WTC11 (cell line): Measurements from ENCODE around the gene ZDHHC11B. TPM values are rescaled to one million over a fixed set of nuclear protein-coding genes. Genes with fewer than 3 reads are reported as not detected.
A peak's percentile ranks its signal among the peaks of the same experiment; 100 is the strongest.
"Not testable (repeated sequence)": the region's sequence is repeated elsewhere in the genome, so short reads cannot be mapped to it uniquely, and the experiment has no call there.

Experiments used
- ATAC-seq: fragments of 200-7000 bp; cut with Tn5 transposase; 2 replicates; pipeline ENCODE4 v1.10.0; 2021; ENCODE audit warnings: mild to moderate bottlenecking, moderate library complexity
- CTCF ChIA-PET: fragments of 300-600 bp; sonication (Branson Sonifier 250); formaldehyde crosslinking; loops from one replicate; lab custom pipeline; 2021; ENCODE audit warnings: antibody characterized with exemption; lab: Charles Lee
- POLR2A ChIA-PET: fragments of 350-600 bp; sonication (Branson Sonifier 250); formaldehyde crosslinking; loops from one replicate; lab custom pipeline; 2021; ENCODE audit warnings: antibody characterized with exemption; lab: Charles Lee
- DNase-seq: peaks from one replicate; pipeline ENCODE4 v3.0.0; 2021; ENCODE audit warnings: low spot score
- H3K27ac Mint-ChIP-seq: 2 replicates; pipeline ENCODE4 v1.8.0; 2021; ENCODE audit warnings: mixed read lengths
- H3K27me3 Mint-ChIP-seq: 2 replicates; pipeline ENCODE4 v1.8.0; 2021; ENCODE audit warnings: low read depth, mild to moderate bottlenecking, moderate library complexity, mixed read lengths
- H3K36me3 Mint-ChIP-seq: 2 replicates; pipeline ENCODE4 v1.8.0; 2021; ENCODE audit warnings: mixed read lengths
- H3K4me1 Mint-ChIP-seq: 2 replicates; pipeline ENCODE4 v1.8.0; 2022; ENCODE audit warnings: mixed read lengths
- H3K4me3 Mint-ChIP-seq: 2 replicates; pipeline ENCODE4 v1.8.0; 2021; ENCODE audit warnings: mild to moderate bottlenecking, moderate library complexity, mixed read lengths
- H3K9me3 Mint-ChIP-seq: 2 replicates; pipeline ENCODE4 v1.8.0; 2021; ENCODE audit warnings: mixed read lengths
- ZNF263 ChIP-seq: sonication (generic); formaldehyde crosslinking; IDR thresholded peaks from 2 replicates; pipeline ENCODE4 v1.8.1; 2022; ENCODE audit warnings: low read depth, mild to moderate bottlenecking, moderate library complexity, missing genetic modification reagents
- total RNA-seq: library from RNA; stranded (reverse); gene quantifications from 3 replicates; pipeline ENCODE4 v1.2.3, GENCODE V29; 2021
- TF ChIP-seq, protein P1 (sequence below): fragments of 250-450 bp; sonication (Bioruptor Pico); IDR thresholded peaks from 2 replicates; pipeline ENCODE4 v1.9.0; 2021; ENCODE audit warnings: mild to moderate bottlenecking

ZDHHC11B gene
- total RNA-seq, 1 experiment from 2014 or later, result 2.3 TPM

DNA sequence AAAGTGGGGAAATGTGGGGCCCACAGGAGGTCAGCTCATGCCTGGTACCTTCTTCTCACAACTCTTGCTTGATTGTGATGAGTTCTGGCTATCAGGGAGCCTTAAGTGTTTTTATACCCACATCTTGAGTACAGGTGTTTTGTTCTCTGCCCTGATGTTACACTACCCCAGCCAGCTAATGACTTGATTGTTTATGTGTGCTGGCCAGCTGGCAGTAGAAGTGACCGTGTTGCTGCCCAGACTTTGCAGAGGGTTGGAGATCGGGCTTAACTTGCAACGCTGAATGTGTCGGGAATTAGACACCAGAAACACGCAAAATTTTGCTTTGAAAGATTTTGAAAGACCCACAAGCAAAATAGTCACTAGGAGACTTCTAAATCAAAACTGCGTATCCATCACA lies 16.9 kb upstream of the ZDHHC11B start (continued):
- TF ChIP-seq, protein P1, sequence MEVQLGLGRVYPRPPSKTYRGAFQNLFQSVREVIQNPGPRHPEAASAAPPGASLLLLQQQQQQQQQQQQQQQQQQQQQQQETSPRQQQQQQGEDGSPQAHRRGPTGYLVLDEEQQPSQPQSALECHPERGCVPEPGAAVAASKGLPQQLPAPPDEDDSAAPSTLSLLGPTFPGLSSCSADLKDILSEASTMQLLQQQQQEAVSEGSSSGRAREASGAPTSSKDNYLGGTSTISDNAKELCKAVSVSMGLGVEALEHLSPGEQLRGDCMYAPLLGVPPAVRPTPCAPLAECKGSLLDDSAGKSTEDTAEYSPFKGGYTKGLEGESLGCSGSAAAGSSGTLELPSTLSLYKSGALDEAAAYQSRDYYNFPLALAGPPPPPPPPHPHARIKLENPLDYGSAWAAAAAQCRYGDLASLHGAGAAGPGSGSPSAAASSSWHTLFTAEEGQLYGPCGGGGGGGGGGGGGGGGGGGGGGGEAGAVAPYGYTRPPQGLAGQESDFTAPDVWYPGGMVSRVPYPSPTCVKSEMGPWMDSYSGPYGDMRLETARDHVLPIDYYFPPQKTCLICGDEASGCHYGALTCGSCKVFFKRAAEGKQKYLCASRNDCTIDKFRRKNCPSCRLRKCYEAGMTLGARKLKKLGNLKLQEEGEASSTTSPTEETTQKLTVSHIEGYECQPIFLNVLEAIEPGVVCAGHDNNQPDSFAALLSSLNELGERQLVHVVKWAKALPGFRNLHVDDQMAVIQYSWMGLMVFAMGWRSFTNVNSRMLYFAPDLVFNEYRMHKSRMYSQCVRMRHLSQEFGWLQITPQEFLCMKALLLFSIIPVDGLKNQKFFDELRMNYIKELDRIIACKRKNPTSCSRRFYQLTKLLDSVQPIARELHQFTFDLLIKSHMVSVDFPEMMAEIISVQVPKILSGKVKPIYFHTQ (CRISPR knock-in tag), result no peak
- TF ChIP-seq, all 79 proteins: peak for 0

DNA sequence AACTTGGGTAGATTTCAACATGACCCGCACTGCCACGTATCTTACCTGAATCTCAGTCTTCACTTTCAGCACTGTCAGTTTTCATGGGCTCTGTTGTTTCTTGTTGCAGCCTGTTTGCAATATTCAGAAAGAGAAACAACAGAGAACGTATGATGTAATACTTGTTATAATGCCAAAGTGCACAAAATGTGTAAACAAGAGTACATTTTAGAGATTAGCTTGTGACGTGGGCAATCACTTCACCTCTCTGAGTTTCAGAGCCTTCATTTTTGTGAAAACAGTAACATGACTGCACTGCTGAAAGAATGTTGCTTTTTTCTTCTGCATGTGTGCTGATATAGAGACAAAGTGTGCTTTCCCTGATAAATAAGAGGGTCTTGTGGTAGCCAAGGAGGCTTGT lies 16.5 kb upstream of the ZDHHC11B start:
- H3K4me3 Mint-ChIP-seq, CTCF ChIA-PET, ATAC-seq, H3K27ac Mint-ChIP-seq, DNase-seq, POLR2A ChIA-PET, H3K36me3 Mint-ChIP-seq: not testable (repeated sequence)
- Mint-ChIP-seq H3K4me1 (peaks cover 12% of the 10 kb centered on the region), H3K9me3 (peaks cover 35% of the 10 kb centered on the region), H3K27me3 (peaks cover 26% of the 10 kb centered on the region)

DNA sequence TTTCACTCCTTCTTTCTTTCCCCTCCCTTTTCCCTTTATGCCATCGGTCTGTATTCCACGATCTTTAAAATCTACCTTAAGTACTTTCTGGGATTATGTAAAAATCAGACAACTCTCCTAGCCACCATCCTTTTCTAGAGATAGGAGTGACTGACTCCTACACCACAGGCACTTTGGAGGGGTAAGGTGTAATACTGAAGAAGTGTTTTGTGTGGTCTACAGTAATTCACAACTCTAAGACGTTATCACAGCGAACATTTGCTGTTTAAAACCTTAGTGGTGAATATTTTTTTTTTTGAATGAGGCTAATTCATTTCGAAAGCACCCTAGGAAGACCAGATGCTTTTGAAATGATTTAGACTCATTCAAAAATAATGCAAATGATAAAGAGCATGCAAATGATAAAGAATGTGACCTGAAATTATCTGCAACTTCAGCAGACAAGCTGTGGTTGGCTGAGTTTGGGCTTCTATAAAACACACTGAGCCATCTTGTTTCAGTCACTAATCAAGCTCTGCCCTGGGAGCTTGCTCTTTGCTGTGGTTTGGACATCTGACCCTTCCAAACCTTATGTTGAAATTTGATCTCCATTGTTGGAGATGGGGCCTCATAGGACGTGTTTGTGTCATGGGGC lies 14.1 kb upstream of the ZDHHC11B start:
- H3K4me1 Mint-ChIP-seq, result peaks cover 12% of the 10 kb centered on the region
- peaks cover 36% of the 10 kb centered on the region for H3K9me3 Mint-ChIP-seq
- peak; percentile 49; the same call in 1 of the 2 replicates for ATAC-seq
- peaks cover 26% of the 10 kb centered on the region for H3K36me3 Mint-ChIP-seq
- POLR2A ChIA-PET, DNase-seq, H3K4me3 Mint-ChIP-seq, CTCF ChIA-PET, H3K27ac Mint-ChIP-seq: not testable (repeated sequence)
- H3K27me3 Mint-ChIP-seq, result peaks cover 30% of the 10 kb centered on the region

DNA sequence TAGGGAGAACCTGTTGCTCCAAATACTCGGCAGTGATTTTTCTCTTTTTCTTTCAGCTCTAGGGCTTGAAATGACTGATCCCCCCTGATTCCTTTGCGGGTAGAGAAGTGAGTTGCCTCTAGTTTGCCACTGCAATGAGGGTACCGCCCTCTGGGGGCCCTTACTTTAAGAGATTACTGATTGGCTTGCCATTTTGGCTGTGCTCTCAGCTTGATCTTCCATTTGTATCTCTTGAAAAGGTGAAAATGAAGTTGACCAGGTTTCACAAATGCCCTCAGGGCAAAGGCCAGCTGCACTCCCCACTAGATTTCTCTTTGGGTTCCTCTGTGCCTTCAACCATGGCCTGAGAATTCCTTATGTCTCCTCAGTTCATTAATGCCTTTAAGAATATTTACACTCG lies 13.5 kb upstream of the ZDHHC11B start:
- CTCF ChIA-PET, result not testable (repeated sequence)
- ATAC-seq, result peak; percentile 62

DNA sequence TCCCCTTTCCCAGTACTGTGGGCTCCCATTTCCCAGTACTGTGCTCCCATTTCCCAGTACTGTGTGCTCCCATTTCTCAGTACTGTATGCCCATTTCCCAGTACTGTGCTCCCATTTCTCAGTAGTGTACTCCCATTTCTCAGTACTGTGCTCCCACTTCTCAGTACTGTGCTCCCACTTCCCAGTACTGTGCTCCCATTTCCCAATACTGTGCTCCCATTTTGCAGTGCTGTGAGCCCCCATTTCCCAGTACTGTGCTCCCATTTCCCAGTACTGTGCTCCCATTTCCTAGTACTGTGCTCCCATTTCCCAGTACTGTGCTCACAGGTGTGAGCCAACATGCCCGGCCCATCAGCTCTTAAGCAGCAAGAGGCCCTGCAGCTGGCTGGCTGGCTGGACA lies 11.3 kb upstream of the ZDHHC11B start:
- POLR2A ChIA-PET, ATAC-seq, H3K27ac Mint-ChIP-seq, H3K4me3 Mint-ChIP-seq, CTCF ChIA-PET, DNase-seq: not testable (repeated sequence)
- peaks cover 52% of the 10 kb centered on the region for H3K27me3 Mint-ChIP-seq
- H3K4me1 Mint-ChIP-seq, result peaks cover 16% of the 10 kb centered on the region
- peaks cover 50% of the 10 kb centered on the region for H3K36me3 Mint-ChIP-seq
- H3K9me3 Mint-ChIP-seq, result peaks cover 58% of the 10 kb centered on the region
- peak; percentile 32; the same call in 1 of the 2 replicates for TF ChIP-seq ZNF263

More for the DNA sequence above, 13.5 kb upstream of the ZDHHC11B start:
- Mint-ChIP-seq H3K27me3 (peaks cover 35% of the 10 kb centered on the region), H3K9me3 (peaks cover 38% of the 10 kb centered on the region), H3K4me1 (peaks cover 16% of the 10 kb centered on the region), H3K36me3 (peaks cover 33% of the 10 kb centered on the region)
- POLR2A ChIA-PET, H3K27ac Mint-ChIP-seq, DNase-seq, H3K4me3 Mint-ChIP-seq: not testable (repeated sequence)

DNA sequence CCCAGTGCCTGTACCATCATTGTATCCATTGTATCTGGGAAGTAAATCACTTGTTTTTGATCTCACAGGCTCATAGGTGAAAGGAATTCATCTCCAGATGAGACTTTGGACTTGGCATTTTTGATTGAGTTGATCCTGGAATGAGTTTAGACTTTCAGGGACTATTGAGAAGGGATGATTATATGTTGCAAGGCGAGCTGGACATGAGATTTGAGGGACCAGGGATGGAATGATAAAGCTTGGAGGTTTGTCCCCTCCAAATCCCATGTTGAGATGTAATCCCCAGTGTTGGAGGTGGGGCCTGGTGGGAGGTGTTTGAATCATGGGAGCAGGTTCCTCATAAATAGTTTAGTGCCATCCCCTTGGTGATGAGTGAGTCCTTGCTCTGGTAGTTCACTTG lies 10.4 kb upstream of the ZDHHC11B start:
- H3K36me3 Mint-ChIP-seq, result peaks cover 58% of the 10 kb centered on the region
- H3K27me3 Mint-ChIP-seq, result peaks cover 57% of the 10 kb centered on the region
- POLR2A ChIA-PET, CTCF ChIA-PET, H3K27ac Mint-ChIP-seq, DNase-seq, ATAC-seq, H3K4me3 Mint-ChIP-seq: not testable (repeated sequence)
- peaks cover 67% of the 10 kb centered on the region for H3K9me3 Mint-ChIP-seq
- H3K4me1 Mint-ChIP-seq, result peaks cover 16% of the 10 kb centered on the region

DNA sequence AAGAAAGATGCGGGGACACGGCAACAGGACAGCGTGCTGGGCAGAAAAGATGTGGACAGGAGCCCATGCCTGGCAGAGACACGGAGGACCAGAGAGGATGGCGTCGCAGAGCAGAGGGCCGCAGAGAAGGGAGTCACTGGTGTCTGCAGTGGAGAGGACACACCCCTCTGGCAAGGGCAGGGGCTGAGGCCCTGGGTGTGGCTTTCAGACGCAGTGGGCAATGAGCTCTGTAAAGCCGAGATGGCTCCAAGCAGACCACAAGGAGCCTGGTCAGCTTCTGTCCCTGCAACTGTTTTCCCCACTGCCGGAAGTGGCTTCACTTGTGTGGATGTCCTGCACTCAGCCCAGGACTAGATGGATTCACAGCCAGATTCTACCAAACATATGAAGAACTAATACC lies 4.2 kb upstream of the ZDHHC11B start:
- CTCF ChIA-PET, H3K4me3 Mint-ChIP-seq, POLR2A ChIA-PET, DNase-seq, H3K4me1 Mint-ChIP-seq, ATAC-seq, H3K27ac Mint-ChIP-seq: not testable (repeated sequence)
- H3K27me3 Mint-ChIP-seq, result peaks cover 57% of the 10 kb centered on the region
- H3K9me3 Mint-ChIP-seq, result peaks cover 57% of the 10 kb centered on the region
- H3K36me3 Mint-ChIP-seq, result peaks cover 51% of the 10 kb centered on the region

DNA sequence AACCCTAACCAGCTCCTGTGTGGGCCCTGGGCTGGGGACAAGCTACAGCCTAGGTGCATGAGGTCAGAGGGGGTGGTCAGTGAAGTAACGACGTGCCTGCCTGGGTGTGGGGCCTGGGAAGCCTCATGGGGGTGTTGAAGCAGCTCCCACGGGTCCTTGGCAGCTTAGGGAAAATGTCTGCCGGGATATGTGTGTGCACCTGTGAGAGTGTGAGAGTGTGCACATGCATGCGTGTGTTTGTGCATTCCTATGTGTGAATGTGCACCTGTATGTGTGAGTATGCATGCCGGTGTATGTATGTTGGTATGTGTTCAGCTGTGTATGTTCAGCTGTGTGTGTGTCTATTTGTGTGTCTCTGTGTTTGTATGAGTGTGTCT lies 3.3 kb upstream of the ZDHHC11B start:
- POLR2A ChIA-PET, H3K4me1 Mint-ChIP-seq, H3K27ac Mint-ChIP-seq, DNase-seq, H3K4me3 Mint-ChIP-seq, ATAC-seq, CTCF ChIA-PET: not testable (repeated sequence)
- Mint-ChIP-seq H3K27me3 (peaks cover 53% of the 10 kb centered on the region), H3K9me3 (peaks cover 48% of the 10 kb centered on the region), H3K36me3 (peaks cover 42% of the 10 kb centered on the region)

DNA sequence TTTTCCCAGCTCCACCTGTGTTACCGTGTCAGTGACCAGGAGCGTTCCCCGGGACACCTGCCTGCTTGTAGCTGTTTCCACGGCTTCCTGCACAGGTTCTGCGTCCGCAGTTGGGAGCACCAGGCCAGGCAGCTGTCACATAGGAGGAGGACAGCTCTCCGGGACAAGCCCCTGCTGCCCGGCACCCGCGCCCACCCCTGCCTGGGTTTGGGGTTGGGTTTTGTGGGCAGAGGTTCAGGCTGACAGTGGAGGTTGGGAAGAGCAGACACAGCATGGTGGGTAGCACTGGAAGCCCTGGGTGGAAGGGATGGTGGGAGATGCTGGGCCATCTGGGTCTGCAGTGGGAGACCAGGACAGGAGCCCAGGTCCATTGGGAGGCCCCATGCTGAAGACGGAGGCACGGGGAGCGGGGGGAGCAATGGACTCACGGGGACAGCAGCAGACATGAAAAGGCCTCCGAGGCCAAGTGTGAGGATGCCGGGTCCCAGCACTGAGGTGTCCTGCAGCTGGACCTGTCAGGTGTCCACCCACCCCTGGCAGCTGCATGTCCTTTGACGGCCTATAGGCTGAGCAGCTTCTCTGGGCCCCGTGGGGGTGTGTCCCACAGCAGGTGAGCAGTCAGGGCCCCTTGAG lies 2.8 kb upstream of the ZDHHC11B start:
- Mint-ChIP-seq H3K27me3 (peaks cover 49% of the 10 kb centered on the region), H3K9me3 (peaks cover 43% of the 10 kb centered on the region), H3K36me3 (peaks cover 39% of the 10 kb centered on the region)
- CTCF ChIA-PET, ATAC-seq, H3K4me1 Mint-ChIP-seq, DNase-seq, H3K27ac Mint-ChIP-seq, POLR2A ChIA-PET, H3K4me3 Mint-ChIP-seq: not testable (repeated sequence)

DNA sequence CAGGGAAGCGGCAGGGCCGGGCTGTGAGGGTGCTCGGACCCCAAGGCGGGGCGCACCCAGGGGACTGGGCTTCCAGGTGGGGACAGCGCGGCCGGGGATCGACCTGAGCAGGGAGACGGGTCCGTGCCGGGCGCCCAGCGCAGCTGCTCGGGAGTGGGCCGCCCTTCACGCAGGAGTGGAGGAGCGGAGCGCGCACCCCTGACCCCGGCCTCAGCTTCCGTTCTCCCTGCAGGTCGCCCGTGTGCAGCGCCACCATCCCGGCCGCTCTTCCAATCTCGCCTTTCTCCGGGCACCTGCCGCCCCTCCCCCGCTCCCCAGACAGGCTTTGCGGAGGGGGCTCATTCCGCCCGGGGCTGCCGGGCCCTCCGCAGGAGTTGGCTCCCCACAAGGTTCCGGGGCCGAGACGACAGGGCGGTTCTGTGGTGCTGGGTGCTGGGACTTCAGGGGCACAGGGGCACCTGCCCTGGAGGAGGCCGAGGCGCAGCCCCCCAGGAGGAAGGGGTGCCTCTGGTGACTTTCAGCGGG lies 714 bp upstream of the ZDHHC11B start:
- H3K4me1 Mint-ChIP-seq, DNase-seq, CTCF ChIA-PET, POLR2A ChIA-PET, H3K27ac Mint-ChIP-seq: not testable (repeated sequence)
- peaks cover 33% of the 10 kb centered on the region for H3K27me3 Mint-ChIP-seq
- H3K36me3 Mint-ChIP-seq, result peaks cover 21% of the 10 kb centered on the region
- ATAC-seq, result peak; percentile 12
- H3K4me3 Mint-ChIP-seq, result peak overlapping the region; percentile 60
- peaks cover 23% of the 10 kb centered on the region for H3K9me3 Mint-ChIP-seq
